Measurements from ENCODE around the gene PLEKHB1.

GRCh38 chr11:73635721-73636120, 10.7 kb upstream of the PLEKHB1 start:
- TF ChIP-seq CTCF (IDR thresholded peaks at IDR 0.05; ENCODE audit: low read depth, low read length, missing input control) (no peak), SP1 (IDR thresholded peaks at IDR 0.05) (no peak), HNF4A (conservative IDR thresholded peaks at IDR 0.05) (no peak), RAD21 (IDR thresholded peaks at IDR 0.05) (no peak), GABPA (IDR thresholded peaks at IDR 0.05 in 1 of 2, conservative IDR thresholded peaks at IDR 0.05 in 1 of 2) (no peak), TAF1 (conservative IDR thresholded peaks at IDR 0.05) (no peak), NR2F2 (IDR thresholded peaks at IDR 0.05) (no peak), YY1 (IDR thresholded peaks at IDR 0.05) (no peak)
